ENCODE results near the gene UBQLN3. TPM values are rescaled to one million over a fixed set of nuclear protein-coding genes. Genes with fewer than 3 reads are reported as not detected.

Gene UBQLN3
- total RNA-seq, 4 donors from 2014 or later = 0.84 to 4.9 (median 2.1) TPM

DNA sequence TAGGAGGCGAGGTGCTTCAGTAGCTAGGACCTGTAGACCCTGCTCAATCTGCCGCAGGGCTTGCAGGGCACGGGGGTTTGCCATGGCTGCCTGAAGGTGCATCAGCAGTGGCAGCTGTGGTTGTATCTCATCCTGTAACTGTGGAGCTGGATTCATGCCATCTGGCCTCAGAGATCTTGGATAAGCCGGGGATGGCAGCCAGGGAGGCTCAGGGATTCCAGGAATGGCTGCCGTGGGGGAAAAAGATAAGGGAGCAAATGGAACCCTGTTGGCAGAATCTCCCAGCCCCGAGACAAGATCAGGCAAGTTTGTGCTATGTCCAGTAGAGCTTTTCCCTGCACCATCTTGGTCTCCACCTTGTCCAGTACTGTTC lies 1.8 kb downstream of the UBQLN3 start:
- no peak overlapping the region for H3K4me3 ChIP-seq
- no peaks in the 10 kb centered on the region for H3K9me3 ChIP-seq
- H3K4me1 ChIP-seq = no peaks in the 10 kb centered on the region
- DNase-seq (ENCODE audit: low spot score in 2 of 2) = no peak
- H3K36me3 ChIP-seq = no peaks in the 10 kb centered on the region
- H3K27ac ChIP-seq = no peak overlapping the region
- 77 to 86% methylated on average over 6 of the region's 6 CpGs for WGBS, 2 donors
- TF ChIP-seq POLR2A (IDR thresholded peaks at IDR 0.05) (no peak), EP300 (IDR thresholded peaks at IDR 0.05) (no peak)
- TF ChIP-seq, protein P1, sequence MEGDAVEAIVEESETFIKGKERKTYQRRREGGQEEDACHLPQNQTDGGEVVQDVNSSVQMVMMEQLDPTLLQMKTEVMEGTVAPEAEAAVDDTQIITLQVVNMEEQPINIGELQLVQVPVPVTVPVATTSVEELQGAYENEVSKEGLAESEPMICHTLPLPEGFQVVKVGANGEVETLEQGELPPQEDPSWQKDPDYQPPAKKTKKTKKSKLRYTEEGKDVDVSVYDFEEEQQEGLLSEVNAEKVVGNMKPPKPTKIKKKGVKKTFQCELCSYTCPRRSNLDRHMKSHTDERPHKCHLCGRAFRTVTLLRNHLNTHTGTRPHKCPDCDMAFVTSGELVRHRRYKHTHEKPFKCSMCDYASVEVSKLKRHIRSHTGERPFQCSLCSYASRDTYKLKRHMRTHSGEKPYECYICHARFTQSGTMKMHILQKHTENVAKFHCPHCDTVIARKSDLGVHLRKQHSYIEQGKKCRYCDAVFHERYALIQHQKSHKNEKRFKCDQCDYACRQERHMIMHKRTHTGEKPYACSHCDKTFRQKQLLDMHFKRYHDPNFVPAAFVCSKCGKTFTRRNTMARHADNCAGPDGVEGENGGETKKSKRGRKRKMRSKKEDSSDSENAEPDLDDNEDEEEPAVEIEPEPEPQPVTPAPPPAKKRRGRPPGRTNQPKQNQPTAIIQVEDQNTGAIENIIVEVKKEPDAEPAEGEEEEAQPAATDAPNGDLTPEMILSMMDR (IDR thresholded peaks at IDR 0.05) = no peak
- no peaks in the 10 kb centered on the region for H3K27me3 ChIP-seq

DNA sequence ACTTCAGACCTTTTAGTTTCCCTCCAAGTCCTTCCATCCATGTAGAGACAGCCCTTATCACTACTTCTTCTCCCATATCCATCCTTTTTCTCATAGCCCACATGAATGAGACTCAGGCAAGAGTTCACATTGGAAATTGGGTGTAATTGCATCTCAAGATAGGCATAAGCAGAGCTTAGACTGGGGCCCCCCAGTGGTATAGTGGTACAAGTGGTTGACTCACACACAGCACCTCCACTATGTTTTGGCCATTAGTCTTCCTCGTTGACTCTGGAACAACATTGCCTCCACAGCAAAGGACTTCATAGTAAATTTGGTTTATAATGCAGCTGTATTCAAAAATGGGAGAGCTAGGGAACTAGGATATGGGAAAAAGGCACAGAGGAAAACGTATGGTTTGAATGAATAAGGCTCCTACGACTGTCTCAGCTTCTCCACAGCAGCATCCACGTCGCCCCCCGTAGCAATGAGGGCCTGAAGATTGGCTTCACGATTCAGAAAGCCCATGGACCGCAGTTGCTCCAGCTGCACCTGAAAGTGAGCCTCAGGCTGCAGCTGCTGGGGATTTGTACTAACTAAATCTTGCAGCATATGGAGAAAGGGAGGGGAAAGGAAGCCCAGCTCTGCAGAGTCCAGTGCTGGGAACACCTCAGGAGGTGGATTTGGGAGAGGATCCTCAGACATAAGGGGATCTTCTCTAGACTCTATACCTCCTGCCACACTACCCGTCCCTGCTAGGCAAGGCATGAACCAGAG lies 2.4 kb downstream of the UBQLN3 start:
- 74 to 88% methylated on average over 9 of the region's 9 CpGs for WGBS, 2 donors
- Histone ChIP-seq H3K9me3 (no peaks in the 10 kb centered on the region), H3K36me3 (no peaks in the 10 kb centered on the region), H3K4me3 (no peak overlapping the region), H3K4me1 (no peaks in the 10 kb centered on the region), H3K27me3 (no peaks in the 10 kb centered on the region), H3K27ac (no peak overlapping the region)
- no peak for DNase-seq (ENCODE audit: low spot score in 2 of 2)
- TF ChIP-seq, protein P1 (IDR thresholded peaks at IDR 0.05) = no peak
- TF ChIP-seq POLR2A (IDR thresholded peaks at IDR 0.05) (no peak), EP300 (IDR thresholded peaks at IDR 0.05) (no peak)

DNA sequence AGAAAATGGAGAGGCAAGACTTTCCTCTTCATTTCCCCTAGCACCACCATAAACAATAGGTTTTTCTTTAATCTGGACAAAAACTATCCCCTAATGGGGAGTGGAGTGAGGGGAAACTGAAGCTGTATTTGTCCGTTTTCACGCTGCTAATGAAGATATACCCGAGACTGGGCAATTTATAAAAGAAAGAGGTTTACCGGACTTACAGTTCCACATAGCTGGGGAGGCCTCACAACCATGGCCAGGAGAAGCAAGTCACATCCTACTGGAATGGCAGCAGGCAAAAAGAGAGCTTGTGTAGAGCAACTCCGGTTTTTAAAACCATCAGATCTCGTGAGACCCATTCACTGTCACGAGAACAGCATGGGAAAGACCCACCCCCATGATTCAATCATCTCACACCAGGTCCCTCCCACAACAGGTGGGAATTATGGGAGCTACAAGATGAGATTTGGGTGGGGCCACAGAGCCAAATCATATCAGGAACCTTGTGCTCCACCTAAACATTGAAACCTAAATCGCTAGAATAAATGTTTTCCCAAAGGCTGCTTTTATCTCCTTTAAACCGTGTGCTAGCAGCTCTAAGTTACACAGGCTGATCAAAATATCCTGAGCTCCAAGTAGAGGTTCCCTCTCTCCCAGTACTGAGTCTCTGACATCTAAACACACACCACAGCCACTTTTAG lies 4.3 kb downstream of the UBQLN3 start:
- TF ChIP-seq, protein P1 (IDR thresholded peaks at IDR 0.05) = no peak
- TF ChIP-seq EP300 (IDR thresholded peaks at IDR 0.05) (no peak), POLR2A (IDR thresholded peaks at IDR 0.05) (no peak)
- no peak for DNase-seq (ENCODE audit: low spot score in 2 of 2)
- Histone ChIP-seq H3K4me1 (no peaks in the 10 kb centered on the region), H3K36me3 (no peaks in the 10 kb centered on the region), H3K27ac (no peak overlapping the region), H3K9me3 (no peaks in the 10 kb centered on the region), H3K4me3 (no peak overlapping the region), H3K27me3 (no peaks in the 10 kb centered on the region)
- WGBS, 2 donors = 81 to 85% methylated on average over 9 of the region's 9 CpGs

DNA sequence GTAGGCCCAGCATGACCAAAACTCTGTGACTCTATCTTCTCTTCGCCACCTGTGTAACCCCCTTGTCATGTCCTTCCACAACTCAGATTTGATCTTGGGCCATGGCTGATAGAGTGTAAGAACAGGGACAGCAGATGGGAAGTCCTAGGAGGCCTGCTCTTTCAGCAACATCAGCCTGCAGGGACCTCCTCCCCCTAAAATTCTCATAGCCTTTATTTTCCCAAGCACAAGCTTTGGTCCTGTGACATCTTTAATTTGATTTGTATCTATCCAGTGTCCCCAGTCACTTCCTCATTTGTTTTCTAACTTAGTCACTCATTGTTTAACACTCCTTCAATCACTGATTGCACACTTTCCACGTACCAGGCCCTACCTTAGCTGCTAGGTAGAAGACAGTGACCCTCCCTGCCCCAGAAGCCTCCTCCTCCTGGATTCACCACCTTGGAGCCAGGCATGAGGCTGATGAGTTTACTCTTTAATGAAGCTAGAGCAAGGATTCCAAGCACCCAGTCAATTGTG lies 5.3 kb downstream of the UBQLN3 start:
- H3K27me3 ChIP-seq = no peaks in the 10 kb centered on the region
- 86% methylated on average over 2 of the region's 2 CpGs for WGBS, 2 donors

More for the DNA sequence above, 5.3 kb downstream of the UBQLN3 start:
- no peaks in the 10 kb centered on the region for H3K4me1 ChIP-seq
- no peak overlapping the region for H3K4me3 ChIP-seq
- H3K36me3 ChIP-seq = no peaks in the 10 kb centered on the region
- no peaks in the 10 kb centered on the region for H3K9me3 ChIP-seq
- no peak for TF ChIP-seq EP300 (IDR thresholded peaks at IDR 0.05)
- TF ChIP-seq, protein P1 (IDR thresholded peaks at IDR 0.05) = no peak
- TF ChIP-seq POLR2A (IDR thresholded peaks at IDR 0.05) = no peak
- no peak overlapping the region for H3K27ac ChIP-seq
- no peak for DNase-seq (ENCODE audit: low spot score in 2 of 2)
